Neural crest cell (in vitro differentiated cells): ENCODE data around the gene NRG2. TPM values are rescaled to one million over a fixed set of nuclear protein-coding genes. Genes with fewer than 3 reads are reported as not detected.

Source experiments
- DNase-seq: peaks from one replicate; pipeline ENCODE4 v3.0.0; 2021; ENCODE audit warnings: low read depth, mixed read lengths, low spot score
- H3K27ac Mint-ChIP-seq: one replicate; pipeline ENCODE4 v1.8.0; 2021; ENCODE audit warnings: mild to moderate bottlenecking, mixed read lengths; ENCODE audit not compliant: unreplicated experiment
- H3K27me3 Mint-ChIP-seq: 2 replicates; pipeline ENCODE4 v1.8.0; 2021; ENCODE audit warnings: low read depth, mild to moderate bottlenecking, mixed read lengths
- H3K36me3 Mint-ChIP-seq: 2 replicates; pipeline ENCODE4 v1.8.0; 2021; ENCODE audit warnings: low read depth, mild to moderate bottlenecking, mixed read lengths
- H3K4me1 Mint-ChIP-seq: 2 replicates; pipeline ENCODE4 v1.8.0; 2021; ENCODE audit warnings: mixed read lengths
- H3K4me3 Mint-ChIP-seq: one replicate; pipeline ENCODE4 v1.8.0; 2021; ENCODE audit warnings: mild to moderate bottlenecking, mixed read lengths
- H3K9me3 Mint-ChIP-seq: 2 replicates; pipeline ENCODE4 v1.8.0; 2021; ENCODE audit warnings: mixed read lengths
- CTCF ChIP-seq: fragments of 200-600 bp; sonication (generic); conservative IDR thresholded peaks from 2 replicates; pipeline ENCODE4 v1.5.0; 2021; ENCODE audit warnings: antibody characterized with exemption, mild to moderate bottlenecking
- total RNA-seq: library from RNA; stranded (reverse); gene quantifications from 2 replicates; pipeline ENCODE4 v1.2.1, GENCODE V29; 2021

Gene NRG2
- total RNA-seq, 1 donor from 2014 or later, result 0.82 TPM

- no peak for DNase-seq
Measured at GRCh38 chr5:139862803-139863202, 180.3 kb downstream of the NRG2 start.

GRCh38 chr5:139862313-139862712 lies 180.8 kb downstream of the NRG2 start:
- no peak for TF ChIP-seq CTCF
- peaks cover 16% of the 10 kb centered on the region for H3K27me3 Mint-ChIP-seq
- no peak for DNase-seq
- no peaks in the 10 kb centered on the region for H3K9me3 Mint-ChIP-seq
- no peaks in the 10 kb centered on the region for H3K4me1 Mint-ChIP-seq
- H3K27ac Mint-ChIP-seq, result no peak overlapping the region
- no peak overlapping the region for H3K4me3 Mint-ChIP-seq
- no peaks in the 10 kb centered on the region for H3K36me3 Mint-ChIP-seq

More at GRCh38 chr5:139862803-139863202, 180.3 kb downstream of the NRG2 start:
- Mint-ChIP-seq H3K27me3 (peaks cover 18% of the 10 kb centered on the region), H3K27ac (no peak overlapping the region), H3K9me3 (no peaks in the 10 kb centered on the region), H3K4me3 (no peak overlapping the region), H3K4me1 (no peaks in the 10 kb centered on the region), H3K36me3 (no peaks in the 10 kb centered on the region)
- TF ChIP-seq CTCF, result no peak

DNA sequence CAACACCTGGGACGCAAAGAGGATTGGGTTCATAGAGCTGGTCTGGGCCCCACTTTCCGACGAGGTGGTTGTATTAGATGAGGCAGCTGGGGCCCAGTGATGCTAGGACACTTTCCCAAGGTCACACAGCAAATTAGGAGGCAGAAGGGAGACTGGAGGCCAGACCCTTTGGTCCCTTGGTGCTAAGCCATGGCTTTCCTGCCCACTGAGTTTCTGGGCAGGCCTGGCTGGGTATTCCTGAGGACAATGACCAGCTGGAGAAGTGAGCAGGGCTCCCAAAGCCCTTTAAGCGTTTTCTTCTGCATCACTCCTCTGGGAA lies 181.3 kb downstream of the NRG2 start:
- Mint-ChIP-seq H3K9me3 (no peaks in the 10 kb centered on the region), H3K27ac (no peak overlapping the region), H3K36me3 (no peaks in the 10 kb centered on the region), H3K27me3 (peaks cover 11% of the 10 kb centered on the region), H3K4me1 (no peaks in the 10 kb centered on the region), H3K4me3 (no peak overlapping the region)
- no peak for TF ChIP-seq CTCF
- no peak for DNase-seq

DNA sequence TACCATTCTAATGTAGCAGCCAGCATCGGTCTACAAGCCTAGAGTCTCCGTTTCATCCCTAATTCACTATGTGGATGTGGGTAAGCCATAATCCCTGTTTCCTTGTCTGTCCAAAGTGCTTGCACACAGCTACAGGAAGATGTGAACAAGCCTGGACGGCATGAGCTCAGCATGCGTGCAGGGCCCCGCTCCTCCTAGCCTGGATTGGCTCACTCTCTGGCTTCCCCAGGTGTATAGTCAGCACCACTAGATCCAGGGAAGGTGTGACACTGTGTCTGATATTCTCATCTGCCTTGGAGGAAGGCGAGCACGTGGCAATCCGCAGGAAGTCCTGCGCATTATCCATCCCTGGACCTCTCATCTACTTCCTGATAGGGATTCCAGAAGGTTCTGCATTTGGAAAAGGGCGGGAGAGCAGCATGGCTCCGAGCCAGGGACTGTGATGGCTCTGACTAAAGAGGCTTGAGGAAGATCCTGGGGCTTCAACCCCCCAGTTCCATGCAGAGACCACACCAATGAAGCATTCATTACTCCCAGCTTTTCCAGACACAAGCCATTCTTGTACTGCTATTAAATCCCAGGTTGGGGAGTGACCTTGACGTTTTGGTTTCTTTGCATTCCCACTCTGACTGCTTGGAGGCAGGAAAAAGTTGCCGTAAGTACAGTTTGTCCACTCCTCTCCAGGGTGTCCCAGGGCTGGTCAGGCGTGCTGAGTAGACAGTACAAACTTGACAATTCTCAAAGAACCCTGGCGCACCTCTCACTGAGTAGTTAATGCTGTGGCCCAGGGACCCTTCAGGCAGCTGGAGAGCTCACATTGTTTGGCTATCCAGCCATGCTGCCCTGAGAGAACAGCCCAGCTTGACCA lies 181.8 kb downstream of the NRG2 start:
- Mint-ChIP-seq H3K27ac (no peak overlapping the region), H3K36me3 (no peaks in the 10 kb centered on the region)

DNA sequence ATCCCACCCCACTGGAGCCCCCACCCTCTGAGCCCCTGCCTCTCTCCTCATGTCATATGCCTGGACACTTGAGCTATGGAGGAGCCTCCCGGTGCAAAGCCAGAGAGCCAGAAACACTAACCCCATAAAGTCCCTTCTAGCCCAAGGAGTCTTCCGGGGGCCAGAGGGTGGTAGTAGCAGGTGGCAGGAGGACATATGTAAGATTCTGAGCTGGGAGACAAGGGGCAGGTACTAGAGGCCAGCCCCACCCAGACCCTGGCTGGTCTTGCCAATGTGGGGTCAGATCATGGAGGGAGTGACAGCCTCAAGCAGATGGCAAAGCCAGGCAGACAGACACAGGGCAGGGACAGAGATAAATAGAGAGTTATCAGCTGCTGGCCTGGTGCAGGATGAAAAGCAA lies 184.1 kb downstream of the NRG2 start:
- peaks cover 3% of the 10 kb centered on the region for H3K27me3 Mint-ChIP-seq
- H3K36me3 Mint-ChIP-seq, result no peaks in the 10 kb centered on the region
- H3K9me3 Mint-ChIP-seq, result no peaks in the 10 kb centered on the region
- DNase-seq, result no peak
- H3K4me1 Mint-ChIP-seq, result no peaks in the 10 kb centered on the region
- H3K4me3 Mint-ChIP-seq, result no peak overlapping the region
- TF ChIP-seq CTCF, result no peak
- no peak overlapping the region for H3K27ac Mint-ChIP-seq

More for the DNA sequence above, 181.8 kb downstream of the NRG2 start:
- TF ChIP-seq CTCF, result no peak
- Mint-ChIP-seq H3K9me3 (no peaks in the 10 kb centered on the region), H3K27me3 (peaks cover 7% of the 10 kb centered on the region), H3K4me1 (no peaks in the 10 kb centered on the region), H3K4me3 (no peak overlapping the region)
- DNase-seq, result no peak
